ENCODE measurements around the gene ITPR1.

GRCh38 chr3:4845882-4846281, 352.7 kb downstream of the ITPR1 start:
- no peak for TF ChIP-seq YY1 (IDR thresholded peaks at IDR 0.05; ENCODE audit: insufficient read depth, insufficient read length)
- no peak for TF ChIP-seq ZNF274 (IDR thresholded peaks at IDR 0.05; ENCODE audit: low read depth, low read length)
- TF ChIP-seq SUZ12 (IDR thresholded peaks at IDR 0.05; ENCODE audit: extremely low read depth, insufficient read depth, insufficient read length), result no peak
